Skin of body (tissue), 2 donors: ENCODE measurements around the gene BSDC1. TPM values are rescaled to one million over a fixed set of nuclear protein-coding genes. Genes with fewer than 3 reads are reported as not detected.

Experiments
- DNase-seq: peaks from one replicate; lab custom pipeline; 2025; lab: John Stamatoyannopoulos, UW
- total RNA-seq: library from RNA; depleted of rRNA; stranded (reverse); fragments of >200 nt; gene quantifications from one replicate; pipeline ENCODE4 v1.2.3, GENCODE V29; 2014

BSDC1 gene
- total RNA-seq, 1 donor from 2014 or later: 49.8 TPM

- peak; percentile 70 for DNase-seq
These were observed 720 bp upstream of the BSDC1 start for GRCh38 chr1:32394890-32395432.

GRCh38 chr1:32393832-32394140 lies 455 bp downstream of the BSDC1 start:
- DNase-seq: no peak

GRCh38 chr1:32393136-32393535 lies 1.1 kb downstream of the BSDC1 start:
- no peak for DNase-seq

GRCh38 chr1:32392325-32392724 lies 1.9 kb downstream of the BSDC1 start:
- DNase-seq: no peak

- no peak for DNase-seq
These were observed 3.1 kb downstream of the BSDC1 start for GRCh38 chr1:32390904-32391870.

- no peak for DNase-seq
These were observed 5.6 kb downstream of the BSDC1 start for GRCh38 chr1:32388641-32389040.

GRCh38 chr1:32386676-32387392 lies 7.4 kb downstream of the BSDC1 start:
- DNase-seq: no peak

- no peak for DNase-seq
These were observed 14.2 kb downstream of the BSDC1 start for GRCh38 chr1:32380057-32380456.

- DNase-seq: no peak
These were observed 16.6 kb downstream of the BSDC1 start for GRCh38 chr1:32377541-32378220.

- no peak for DNase-seq
These were observed 18.0 kb downstream of the BSDC1 start for GRCh38 chr1:32376199-32376598.

- no peak for DNase-seq
These were observed 20.1 kb downstream of the BSDC1 start for GRCh38 chr1:32373996-32374592.

GRCh38 chr1:32372149-32372756 lies 22.0 kb downstream of the BSDC1 start:
- DNase-seq: no peak

- no peak for DNase-seq
These were observed 26.2 kb downstream of the BSDC1 start for GRCh38 chr1:32367912-32368635.

GRCh38 chr1:32365445-32365844 lies 28.8 kb downstream of the BSDC1 start:
- no peak for DNase-seq

- DNase-seq: no peak
These were observed 29.4 kb downstream of the BSDC1 start for GRCh38 chr1:32364836-32365235.

GRCh38 chr1:32363713-32364112 lies 30.5 kb downstream of the BSDC1 start:
- DNase-seq: no peak

GRCh38 chr1:32362474-32363313 lies 31.5 kb downstream of the BSDC1 start, which contains the start of the genes FAM229A and TSSK3:
TSS of gene FAM229A (minus strand) at chr1:32362485. CDS start at chr1:32362091, 394 bp downstream.
TSS of gene TSSK3 (plus strand) at chr1:32362539. CDS start at chr1:32362702, 163 bp downstream.
- DNase-seq: no peak

GRCh38 chr1:32361674-32362473 lies 32.4 kb downstream of the BSDC1 start:
- no peak for DNase-seq
